ENCODE data around the gene IQCN. TPM values are rescaled to one million over a fixed set of nuclear protein-coding genes. Genes with fewer than 3 reads are reported as not detected.

Gene IQCN
- total and polyA plus RNA-seq, 2 experiments from 2014 or later = 0.35 TPM; not detected in 1

- H3K4me3 Mint-ChIP-seq = no peak overlapping the region
- H3K79me2 ChIP-seq (replicated peaks; ENCODE audit: insufficient read depth) = no peaks in the 10 kb centered on the region
- no peaks in the 10 kb centered on the region for H3K9me3 Mint-ChIP-seq
- H3K36me3 ChIP-seq (ENCODE audit: insufficient read depth) = no peaks in the 10 kb centered on the region
- no peaks in the 10 kb centered on the region for H3K27me3 ChIP-seq (ENCODE audit: insufficient read depth)
- H3K4me1 ChIP-seq (ENCODE audit: insufficient read depth) = no peaks in the 10 kb centered on the region
- no peaks in the 10 kb centered on the region for H4K20me1 ChIP-seq (replicated peaks; ENCODE audit: insufficient read depth)
- H3F3A ChIP-seq (replicated peaks; ENCODE audit: low read depth) = no peaks in the 10 kb centered on the region
- DNase-seq (ENCODE audit: low spot score) (no peak), ATAC-seq (no peak)
- 0 out of 3 replicates have a peak, but pooled peaks cover 5% of the 10 kb centered on the region for H3K36me3 Mint-ChIP-seq (ENCODE audit: low read depth)
- no peaks in the 10 kb centered on the region for H3K4me1 Mint-ChIP-seq
- no peak for TF ChIP-seq ZNF331 (CRISPR knock-in tag; IDR thresholded peaks at IDR 0.05; ENCODE audit: low read depth)
- TF ChIP-seq ZNF114 (CRISPR knock-in tag; IDR thresholded peaks at IDR 0.05) = no peak
- no peak for TF ChIP-seq REST (IDR thresholded peaks at IDR 0.05; ENCODE audit: unreplicated experiment)
- TF ChIP-seq CTCF (conservative IDR thresholded peaks at IDR 0.05; ENCODE audit: low read depth in 2 of 2) = no peak
- no peak for TF ChIP-seq ZNF462 (CRISPR knock-in tag; IDR thresholded peaks at IDR 0.05)
- no peak for TF ChIP-seq CREB1 (CRISPR knock-in tag; IDR thresholded peaks at IDR 0.05; ENCODE audit: low read depth)
- TF ChIP-seq ETS1 (IDR thresholded peaks at IDR 0.05) = no peak
- TF ChIP-seq NANOG (IDR thresholded peaks at IDR 0.05; ENCODE audit: borderline replicate concordance) = no peak
- H3K27ac ChIP-seq (ENCODE audit: low read depth) = no peak overlapping the region
- no peak overlapping the region for H3K4me3 ChIP-seq
- peaks cover 13% of the 10 kb centered on the region for H3K27me3 Mint-ChIP-seq (ENCODE audit: insufficient read depth, low read depth, poor library complexity)
- no peak overlapping the region for H3K4me2 ChIP-seq
- H3K27ac Mint-ChIP-seq = no peak overlapping the region
- no peak overlapping the region for H2AFZ ChIP-seq
- H3K9me2 ChIP-seq (ENCODE audit: insufficient read depth) = no peaks in the 10 kb centered on the region; the same call in 1 of the 2 replicates
Observed at GRCh38 chr19:18269070-18269723, 5.1 kb downstream of the IQCN start.
